Endometrial microvascular endothelial cells (primary cell): ENCODE measurements around the gene MRPL51. TPM values are rescaled to one million over a fixed set of nuclear protein-coding genes. Genes with fewer than 3 reads are reported as not detected.

Experiments used
- in situ Hi-C: cut with HindIII; loops from 2 replicates; pipeline ENCODE4 v1.10.0; 2017; ENCODE audit warnings: low sequenced_read_pairs, low pct_unique_long_range_greater_than_20kb; ENCODE audit errors: inconsistent ontology term
- total RNA-seq: library from RNA; depleted of rRNA; stranded (reverse); fragments of >200 nt; gene quantifications from one replicate; pipeline ENCODE4 v1.2.3, GENCODE V29; 2015; ENCODE audit errors: inconsistent ontology term

MRPL51 gene
- total RNA-seq, 1 donor from 2014 or later: 108 TPM

DNA sequence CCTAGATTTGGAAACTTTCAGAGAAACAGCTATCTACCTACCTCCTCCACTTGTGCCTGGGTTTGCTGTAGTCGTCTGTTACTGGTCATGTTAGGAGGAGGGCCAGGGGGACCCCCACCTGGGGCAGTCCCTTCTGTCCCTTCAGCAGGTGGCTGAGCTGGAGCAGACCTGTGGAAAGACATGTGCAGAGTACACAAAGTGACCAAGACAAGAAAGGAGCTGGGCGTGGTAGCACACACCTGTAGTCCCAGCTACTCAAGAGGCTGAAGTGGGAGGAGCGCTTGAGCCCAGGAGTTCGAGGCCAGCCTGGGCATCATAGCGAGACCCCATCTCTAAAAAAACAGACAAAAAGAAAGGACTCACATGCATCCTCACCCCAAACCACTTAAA, 26.9 kb downstream of the MRPL51 start:
- in situ Hi-C loops: no loop called here

DNA sequence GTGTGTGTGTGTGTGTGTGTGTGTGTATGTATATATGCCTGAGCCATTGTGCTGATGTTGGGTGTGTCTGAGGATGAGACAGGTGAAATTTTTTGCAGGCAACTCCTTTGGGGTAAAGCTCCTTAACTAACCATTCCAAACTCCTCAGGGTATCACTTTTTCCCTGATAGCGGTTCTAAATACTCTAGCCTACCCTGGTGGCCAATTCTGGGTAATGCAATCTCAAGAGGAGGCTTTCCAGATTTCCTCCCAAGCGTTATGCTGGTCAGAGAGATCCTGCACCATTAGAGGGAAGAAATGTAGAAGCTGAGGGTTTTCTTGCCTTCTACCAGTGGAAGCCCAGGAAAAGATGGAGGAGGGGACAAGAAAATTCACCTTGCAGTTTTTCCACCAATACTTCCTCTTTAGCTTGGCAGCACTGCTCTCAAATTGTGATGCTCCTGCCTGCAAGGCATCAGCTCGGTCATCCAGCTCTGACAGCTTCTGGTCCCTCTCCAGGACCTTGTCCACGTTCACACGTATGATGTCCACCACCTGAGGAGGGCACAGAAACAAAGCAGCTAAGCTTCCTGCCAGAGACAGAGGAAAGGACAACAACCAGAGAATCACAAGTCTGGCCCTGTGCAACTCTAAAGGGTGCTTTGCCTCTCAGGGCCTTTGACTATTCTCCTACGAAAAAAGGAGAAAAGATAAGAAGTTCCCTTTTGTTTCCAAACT, 27.4 kb downstream of the MRPL51 start:
- in situ Hi-C loops: no loop called here

DNA sequence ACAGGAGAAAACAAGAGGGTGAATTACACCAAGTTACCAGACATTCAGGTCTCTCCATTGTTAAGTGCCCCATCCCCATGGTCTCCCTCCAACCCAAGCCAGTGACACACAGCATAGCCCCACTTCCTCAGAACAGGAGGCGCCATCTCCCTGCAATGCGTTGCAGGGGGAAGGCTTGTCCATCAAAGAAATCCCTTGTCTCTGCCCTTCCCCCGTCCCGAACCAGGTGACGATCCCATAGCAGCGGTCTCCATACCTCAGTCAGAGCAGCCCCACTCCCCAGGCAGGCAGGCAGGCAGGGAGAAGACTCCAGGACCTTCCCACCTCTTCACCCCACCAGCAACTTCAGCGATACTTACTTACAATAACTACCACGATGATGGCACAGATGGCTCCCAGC, 28.5 kb downstream of the MRPL51 start:
- in situ Hi-C loops: no loop called here

DNA sequence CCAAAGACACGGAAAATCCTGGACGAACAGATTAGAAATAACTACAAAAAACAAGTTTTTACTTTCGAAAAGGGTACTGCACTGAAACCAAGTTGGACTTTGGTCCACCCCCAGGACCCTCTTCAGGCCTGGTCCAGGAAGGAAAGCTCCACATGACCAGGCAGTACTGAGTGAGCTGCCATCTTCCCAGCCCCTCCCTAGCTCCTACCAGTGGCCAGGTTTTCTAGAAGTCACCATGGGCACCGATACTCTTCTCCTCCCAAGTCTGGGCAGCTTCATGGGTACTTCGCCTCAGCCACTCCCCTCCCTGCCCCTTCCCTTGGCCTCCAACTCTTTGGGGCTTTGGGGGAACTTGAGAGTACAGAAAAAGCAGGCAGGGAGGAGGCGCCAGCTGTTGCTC, 29.2 kb downstream of the MRPL51 start:
- in situ Hi-C loops: no loop called here

DNA sequence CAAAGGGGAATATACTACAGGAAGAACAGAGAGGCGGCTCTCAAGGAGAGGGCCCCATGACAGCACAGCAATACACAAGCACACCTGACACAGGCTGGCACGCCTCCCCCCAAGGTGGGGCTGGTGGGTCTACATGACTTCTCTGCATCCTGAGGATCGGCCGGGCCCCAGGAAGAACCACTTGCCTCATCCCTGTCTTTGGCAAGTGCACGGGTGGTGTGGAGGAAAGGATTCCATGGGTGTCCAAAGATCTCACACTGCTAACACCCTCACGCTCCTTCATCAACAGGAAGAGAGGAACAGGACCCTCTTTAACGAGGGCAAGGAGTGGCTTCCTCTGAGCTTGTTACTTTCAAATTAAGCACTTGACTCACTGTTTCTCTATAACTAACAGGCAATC, 29.8 kb downstream of the MRPL51 start:
- in situ Hi-C loops: no loop called here

DNA sequence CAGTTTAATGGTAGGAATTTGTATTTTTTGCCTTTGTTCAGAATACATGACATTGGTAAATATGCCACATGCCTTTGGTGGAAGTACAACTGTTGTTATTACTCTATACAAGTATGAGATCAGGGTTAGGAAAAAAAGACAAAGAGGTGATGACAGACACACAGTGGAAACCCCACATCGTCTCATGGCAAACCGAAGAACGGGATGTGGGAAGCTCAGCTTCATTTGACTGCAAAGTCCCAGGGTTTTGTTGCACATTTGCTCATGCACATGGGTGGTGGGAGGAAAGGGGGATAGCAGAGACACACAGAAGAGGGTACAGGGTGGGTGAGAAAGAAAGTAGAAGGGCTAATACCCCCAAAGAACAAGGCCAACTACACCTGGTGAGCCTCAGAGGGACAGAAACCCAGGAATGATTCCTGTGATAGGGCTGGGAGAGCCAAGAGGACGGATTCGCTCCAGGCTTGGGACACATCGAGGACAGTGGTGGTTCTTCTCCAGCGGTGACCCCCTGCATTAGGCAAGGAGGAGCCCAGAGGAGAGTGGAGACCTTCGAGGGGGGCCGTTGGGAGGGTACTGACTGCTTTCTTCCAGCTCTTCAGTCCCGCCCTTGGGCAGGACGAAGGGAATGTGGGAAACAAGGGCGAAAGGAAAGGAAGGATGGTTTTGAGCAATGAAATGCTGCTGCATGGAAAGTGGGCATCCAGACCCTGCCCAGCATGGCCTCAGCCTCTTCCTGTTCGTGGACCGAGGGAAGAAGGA, 30.6 kb downstream of the MRPL51 start:
- in situ Hi-C loops: no loop called here

DNA sequence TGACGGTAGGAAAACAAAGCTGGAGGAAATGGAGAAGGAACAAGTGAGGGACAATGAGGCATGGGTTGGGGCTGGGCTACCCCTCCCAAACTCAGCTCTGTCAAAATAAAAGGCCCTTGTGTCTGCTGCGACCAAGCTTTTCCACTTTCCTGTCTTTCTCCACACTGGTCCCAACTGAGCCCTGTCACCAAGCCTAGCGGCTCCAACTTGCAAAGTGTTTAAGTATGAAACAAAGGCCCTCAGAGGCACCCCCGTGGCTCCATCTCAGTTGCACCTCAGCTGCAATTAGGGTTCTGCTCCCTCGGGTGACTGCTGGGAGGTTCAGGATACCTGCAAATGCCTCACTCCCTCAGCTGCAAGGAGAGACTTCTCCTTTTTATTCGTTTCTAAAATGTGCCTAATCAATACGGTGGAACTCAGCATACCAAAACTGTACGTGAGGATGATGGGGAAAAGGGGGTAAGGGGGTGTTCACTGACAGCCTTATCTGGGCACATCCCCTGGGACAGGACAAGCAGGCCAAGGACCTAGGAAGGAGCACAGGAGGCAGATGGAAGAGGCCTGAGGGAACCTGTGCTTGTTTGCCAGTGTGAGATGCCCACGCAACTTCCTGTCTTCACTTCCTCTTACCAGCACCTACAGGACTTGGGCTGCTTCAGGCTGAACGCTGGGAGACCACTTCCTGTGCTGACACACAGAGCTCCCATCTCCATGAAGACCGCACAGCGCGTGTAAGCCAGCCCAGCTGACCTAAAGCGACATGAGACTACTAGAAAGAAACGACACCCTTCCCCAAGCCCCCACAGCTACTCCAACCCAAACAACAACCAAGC, 31.4 kb downstream of the MRPL51 start:
- in situ Hi-C loops: no loop called here

DNA sequence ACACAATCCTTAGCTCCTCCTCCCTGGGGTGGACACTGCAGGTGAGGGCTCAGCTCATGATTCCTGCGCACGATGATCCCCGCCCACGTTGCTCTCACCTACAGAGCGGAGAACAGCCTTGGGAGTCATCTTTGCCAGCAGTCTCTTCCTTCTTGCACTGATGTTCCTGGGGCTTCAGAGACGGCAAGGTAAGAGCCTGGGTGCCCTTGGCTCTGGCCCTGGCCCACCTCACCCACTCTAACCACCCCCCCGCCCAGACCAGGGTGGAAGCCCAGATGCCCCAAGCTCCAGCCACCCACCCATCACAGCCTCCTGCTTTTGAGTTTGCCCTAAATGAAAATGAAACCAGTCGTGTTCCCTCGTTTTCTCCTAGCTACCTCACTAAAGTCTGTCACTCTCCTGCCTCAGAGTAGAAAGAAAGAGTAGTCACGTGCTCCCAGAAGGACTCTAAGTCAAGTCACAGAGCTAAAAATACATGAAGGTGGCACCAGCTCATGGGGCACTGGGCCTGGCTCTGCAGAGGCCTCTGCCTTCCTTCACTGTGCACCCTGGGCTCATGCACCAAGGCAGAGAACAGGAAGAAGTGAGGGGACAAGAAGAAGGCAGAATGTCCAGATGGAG, 32.2 kb downstream of the MRPL51 start:
- in situ Hi-C loops: no loop called here

DNA sequence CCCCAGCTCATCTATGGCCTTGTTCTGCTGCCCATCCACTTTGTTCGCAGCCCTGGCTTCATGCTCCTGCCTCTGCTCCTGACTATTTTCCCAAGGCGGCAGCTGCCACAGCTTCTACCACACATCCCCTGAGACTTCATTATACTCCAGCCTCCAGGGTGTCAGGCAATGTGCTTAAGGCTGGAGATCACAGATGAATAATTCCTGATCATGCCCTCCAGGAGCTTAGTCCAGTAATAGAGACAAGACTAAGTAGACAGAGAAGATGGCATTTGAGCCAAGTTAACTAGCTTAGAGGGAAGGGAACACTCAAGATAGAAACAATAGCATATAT, 34.1 kb downstream of the MRPL51 start:
- in situ Hi-C loops: no loop called here

DNA sequence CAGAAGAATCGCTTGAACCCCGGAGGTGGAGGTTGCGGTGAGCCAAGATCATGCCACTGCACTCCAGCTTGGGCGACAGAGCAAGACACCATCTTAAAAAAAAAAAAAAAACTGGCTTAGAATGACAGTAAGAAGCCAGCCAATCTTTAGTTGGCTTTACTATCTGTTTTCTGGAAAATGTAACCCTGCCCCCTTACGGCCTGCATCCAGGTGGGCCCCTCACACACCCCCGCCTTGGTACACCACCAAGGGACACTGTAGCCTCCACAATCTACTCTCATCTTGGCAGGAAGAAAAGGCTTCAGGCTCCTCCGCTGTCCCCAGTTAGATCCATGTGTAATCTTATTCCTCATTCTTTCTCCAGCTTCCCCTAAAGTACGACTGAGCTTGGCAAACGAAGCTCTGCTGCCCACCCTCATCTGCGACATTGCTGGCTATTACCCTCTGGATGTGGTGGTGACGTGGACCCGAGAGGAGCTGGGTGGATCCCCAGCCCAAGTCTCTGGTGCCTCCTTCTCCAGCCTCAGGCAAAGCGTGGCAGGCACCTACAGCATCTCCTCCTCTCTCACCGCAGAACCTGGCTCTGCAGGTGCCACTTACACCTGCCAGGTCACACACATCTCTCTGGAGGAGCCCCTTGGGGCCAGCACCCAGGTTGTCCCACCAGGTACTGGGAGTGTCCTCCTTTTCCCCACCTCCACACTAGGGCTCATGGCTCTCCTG, 34.6 kb downstream of the MRPL51 start:
- in situ Hi-C loops: no loop called here

DNA sequence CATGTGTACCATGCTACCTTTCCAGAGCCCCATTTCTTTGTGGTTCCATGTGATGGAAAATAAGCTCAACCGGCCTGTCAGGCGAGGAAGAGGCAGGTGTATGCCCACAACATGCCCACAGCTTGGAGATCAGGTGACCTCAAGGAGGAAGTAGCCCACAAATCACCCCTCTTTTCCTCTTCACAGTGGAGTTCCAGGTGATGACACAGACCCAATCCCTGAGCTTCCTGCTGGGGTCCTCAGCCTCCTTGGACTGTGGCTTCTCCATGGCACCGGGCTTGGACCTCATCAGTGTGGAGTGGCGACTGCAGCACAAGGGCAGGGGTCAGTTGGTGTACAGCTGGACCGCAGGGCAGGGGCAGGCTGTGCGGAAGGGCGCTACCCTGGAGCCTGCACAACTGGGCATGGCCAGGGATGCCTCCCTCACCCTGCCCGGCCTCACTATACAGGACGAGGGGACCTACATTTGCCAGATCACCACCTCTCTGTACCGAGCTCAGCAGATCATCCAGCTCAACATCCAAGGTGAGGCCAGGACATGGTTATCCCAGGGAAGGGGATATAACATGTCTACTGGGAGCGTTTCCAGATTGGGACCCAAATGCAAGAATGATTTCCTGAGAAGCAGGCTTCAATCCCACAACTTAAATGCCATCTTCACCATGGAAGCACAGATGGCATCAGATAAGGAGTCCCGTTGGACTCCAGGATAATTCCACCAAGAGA, 35.7 kb downstream of the MRPL51 start:
- in situ Hi-C loops: no loop called here

DNA sequence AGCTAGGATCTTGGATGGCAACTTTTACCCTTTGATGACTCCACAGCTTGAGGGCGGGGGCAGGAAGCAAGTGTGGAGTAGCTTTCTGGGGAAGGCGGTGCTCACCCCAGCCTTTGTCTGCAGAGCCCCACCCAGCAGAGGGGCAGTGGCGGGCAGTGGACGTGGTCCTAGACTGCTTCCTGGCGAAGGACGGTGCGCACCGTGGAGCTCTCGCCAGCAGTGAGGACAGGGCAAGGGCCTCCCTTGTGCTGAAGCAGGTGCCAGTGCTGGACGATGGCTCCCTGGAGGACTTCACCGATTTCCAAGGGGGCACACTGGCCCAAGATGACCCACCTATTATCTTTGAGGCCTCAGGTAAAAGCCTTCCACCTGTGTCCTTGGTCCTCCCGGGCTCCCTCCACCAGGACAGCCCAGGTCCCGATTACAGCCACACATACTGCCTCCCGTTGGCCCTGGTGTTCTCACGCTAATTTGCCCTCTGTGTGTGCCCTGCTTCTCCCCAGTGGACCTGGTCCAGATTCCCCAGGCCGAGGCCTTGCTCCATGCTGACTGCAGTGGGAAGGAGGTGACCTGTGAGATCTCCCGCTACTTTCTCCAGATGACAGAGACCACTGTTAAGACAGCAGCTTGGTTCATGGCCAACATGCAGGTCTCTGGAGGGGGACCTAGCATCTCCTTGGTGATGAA, 40.0 kb downstream of the MRPL51 start:
- in situ Hi-C loops: no loop called here

DNA sequence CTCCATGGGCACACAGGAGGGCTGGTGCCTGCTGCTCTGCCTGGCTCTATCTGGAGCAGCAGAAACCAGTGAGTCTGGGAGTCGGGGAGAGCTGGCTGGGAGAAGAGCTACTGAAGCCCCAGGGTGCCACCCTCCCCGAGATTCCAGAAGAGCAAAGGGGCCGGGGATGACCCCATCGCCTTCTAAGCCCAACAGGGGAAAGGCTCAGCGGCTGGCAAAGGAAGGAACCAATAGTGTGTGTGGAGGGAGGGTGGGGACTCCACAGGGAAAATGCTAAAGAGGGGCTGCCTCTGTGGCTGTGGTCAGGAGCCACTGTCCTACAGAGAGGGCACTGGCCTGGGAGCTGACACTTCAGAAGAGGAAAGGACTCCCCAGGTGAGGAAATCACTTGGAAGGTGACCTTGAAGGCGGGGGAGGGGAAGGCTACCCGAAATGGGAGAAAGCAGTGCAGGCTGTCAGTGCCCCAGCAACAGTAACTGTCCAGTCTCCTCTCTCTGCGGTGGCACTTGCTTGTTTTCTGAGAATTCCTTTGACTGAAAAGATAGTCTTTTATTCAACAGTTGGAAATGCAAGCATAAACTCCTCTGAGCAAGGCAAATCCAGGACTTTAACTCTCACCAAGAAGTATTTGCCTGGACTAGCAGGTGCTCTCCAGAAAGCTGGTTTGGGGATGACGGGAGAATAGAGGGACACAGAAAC, 40.7 kb downstream of the MRPL51 start:
- in situ Hi-C loops: no loop called here

DNA sequence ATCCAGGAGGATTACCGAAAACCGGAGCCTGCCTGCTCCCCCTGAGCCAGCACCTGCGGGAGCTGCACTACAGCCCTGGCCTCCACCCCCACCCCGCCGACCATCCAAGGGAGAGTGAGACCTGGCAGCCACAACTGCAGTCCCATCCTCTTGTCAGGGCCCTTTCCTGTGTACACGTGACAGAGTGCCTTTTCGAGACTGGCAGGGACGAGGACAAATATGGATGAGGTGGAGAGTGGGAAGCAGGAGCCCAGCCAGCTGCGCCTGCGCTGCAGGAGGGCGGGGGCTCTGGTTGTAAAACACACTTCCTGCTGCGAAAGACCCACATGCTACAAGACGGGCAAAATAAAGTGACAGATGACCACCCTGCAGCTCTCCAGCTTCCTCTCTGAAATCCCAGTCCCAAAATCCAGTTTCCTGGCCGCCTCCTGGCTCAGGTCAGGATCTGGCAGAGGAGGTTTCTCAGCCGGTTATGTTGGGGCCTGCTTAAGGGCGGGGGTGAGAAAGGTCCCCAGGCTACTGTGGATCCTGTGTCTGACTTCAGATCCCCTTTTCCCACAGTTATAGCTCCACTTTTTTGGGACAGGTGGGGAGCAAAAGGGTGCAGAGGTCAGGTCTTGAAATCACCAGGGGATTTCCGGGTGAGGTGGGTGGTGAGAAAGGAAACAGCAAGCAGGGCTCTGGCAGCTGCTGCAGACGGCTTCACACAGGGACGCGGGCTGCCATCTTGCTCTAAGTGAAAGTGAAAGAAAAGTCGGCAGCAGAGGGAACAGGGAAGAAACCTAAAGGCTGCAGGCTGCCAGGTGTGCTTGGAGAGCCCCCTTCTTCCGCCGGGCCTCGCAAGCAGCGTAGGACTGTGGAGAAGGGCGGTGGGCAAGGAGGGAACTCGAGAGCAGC, 41.5 kb downstream of the MRPL51 start, which contains the start of gene TAPBPL:
Gene TAPBPL, plus strand, starts transcription at position 695 of the 897 bp plus-strand sequence. CDS start 207 bp downstream, outside the sequence.
- in situ Hi-C loops: no loop called here

DNA sequence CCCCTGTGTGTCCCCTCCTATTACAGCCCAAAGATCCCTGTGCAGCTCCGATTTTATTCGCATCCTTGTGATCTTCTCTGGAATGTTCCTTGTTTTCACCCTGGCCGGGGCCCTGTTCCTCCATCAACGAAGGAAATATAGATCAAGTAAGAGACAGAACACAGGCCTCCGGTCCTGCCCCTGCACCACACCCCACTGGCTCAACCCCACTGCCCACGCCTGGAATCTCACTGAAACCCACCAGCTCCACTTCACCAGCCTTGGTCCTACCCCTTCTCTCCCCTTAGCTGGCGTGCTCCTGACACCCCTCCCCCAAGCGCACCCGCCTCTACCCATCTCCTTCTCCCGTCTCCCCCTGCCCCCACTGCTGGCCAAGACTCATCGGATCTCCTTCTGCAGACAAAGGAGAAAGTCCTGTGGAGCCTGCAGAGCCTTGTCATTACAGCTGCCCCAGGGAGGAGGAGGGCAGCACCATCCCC, 42.2 kb downstream of the MRPL51 start:
- in situ Hi-C loops: no loop called here
